ENCODE measurements around the gene WDR48. TPM values are rescaled to one million over a fixed set of nuclear protein-coding genes. Genes with fewer than 3 reads are reported as not detected.
A peak's percentile ranks its signal among the peaks of the same experiment; 100 is the strongest.

Gene WDR48
- total and polyA plus RNA-seq, 9 of the 15 experiments (the other 6 are each of a cell fraction or from before 2014, with no cell fraction given): 26.6 to 70.6 (median 48.0) TPM

DNA sequence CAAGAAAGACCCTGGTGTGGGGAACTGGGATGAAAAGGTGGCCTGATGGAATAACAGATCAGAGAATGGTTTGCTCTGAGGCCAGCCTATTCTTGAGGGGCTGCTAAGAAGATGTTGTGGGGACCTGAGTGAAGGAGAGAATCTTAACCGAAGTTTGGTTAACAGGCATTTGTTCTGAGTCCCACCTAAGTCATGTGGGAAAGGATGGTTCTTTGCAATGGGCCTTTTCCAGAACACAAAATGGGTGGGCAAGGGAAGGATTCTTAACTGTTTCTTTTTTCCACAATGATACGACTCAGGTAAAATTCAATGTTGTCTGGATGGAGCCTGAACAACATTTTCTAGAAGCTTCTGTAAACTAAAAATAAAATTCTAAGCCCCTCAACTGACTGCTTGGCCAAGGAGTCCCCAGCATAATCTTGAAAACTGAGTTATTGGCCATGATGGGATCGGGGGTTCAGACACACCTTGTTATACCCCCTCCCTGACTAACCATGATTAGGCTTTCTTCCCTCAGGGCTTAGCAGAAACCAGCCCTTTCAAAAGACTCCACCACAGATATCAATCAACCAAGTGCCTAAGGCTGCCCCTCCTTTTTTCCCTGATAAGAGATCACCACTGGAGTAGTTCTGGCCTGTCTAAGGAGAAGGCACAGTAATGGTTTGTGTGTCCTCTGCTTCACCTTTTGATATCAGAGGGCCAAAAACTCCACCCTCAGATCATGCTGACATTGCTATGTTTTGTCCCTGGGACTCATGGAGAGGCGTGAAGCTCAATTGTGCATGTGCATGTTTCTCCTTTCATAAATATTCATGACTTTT lies 30.1 kb upstream of the WDR48 start (continued):
- TF ChIP-seq, protein P1, sequence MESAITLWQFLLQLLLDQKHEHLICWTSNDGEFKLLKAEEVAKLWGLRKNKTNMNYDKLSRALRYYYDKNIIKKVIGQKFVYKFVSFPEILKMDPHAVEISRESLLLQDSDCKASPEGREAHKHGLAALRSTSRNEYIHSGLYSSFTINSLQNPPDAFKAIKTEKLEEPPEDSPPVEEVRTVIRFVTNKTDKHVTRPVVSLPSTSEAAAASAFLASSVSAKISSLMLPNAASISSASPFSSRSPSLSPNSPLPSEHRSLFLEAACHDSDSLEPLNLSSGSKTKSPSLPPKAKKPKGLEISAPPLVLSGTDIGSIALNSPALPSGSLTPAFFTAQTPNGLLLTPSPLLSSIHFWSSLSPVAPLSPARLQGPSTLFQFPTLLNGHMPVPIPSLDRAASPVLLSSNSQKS (CRISPR knock-in tag; IDR thresholded peaks at IDR 0.05): no peak
- TF ChIP-seq ZNF197 (CRISPR knock-in tag; IDR thresholded peaks at IDR 0.05; ENCODE audit: low read depth) (no peak), TAF7 (tag; IDR thresholded peaks at IDR 0.05) (no peak), BHLHE40 (IDR thresholded peaks at IDR 0.05; ENCODE audit: low read length) (peak; percentile 57; the same call in 1 of the 2 replicates), HNRNPL (IDR thresholded peaks at IDR 0.05; ENCODE audit: low read depth, low read length) (no peak), MAFK (IDR thresholded peaks at IDR 0.05; ENCODE audit: low read length) (0 out of 2 replicates have a peak, but pooled peaks have one; percentile 11), CBX1 (IDR thresholded peaks at IDR 0.05; ENCODE audit: low read depth) (no peak), NFIX (CRISPR knock-in tag; IDR thresholded peaks at IDR 0.05; ENCODE audit: low read depth) (no peak), MEIS2 (IDR thresholded peaks at IDR 0.05; ENCODE audit: partially characterized antibody) (peak; percentile 93)
- TF ChIP-seq, protein P2, sequence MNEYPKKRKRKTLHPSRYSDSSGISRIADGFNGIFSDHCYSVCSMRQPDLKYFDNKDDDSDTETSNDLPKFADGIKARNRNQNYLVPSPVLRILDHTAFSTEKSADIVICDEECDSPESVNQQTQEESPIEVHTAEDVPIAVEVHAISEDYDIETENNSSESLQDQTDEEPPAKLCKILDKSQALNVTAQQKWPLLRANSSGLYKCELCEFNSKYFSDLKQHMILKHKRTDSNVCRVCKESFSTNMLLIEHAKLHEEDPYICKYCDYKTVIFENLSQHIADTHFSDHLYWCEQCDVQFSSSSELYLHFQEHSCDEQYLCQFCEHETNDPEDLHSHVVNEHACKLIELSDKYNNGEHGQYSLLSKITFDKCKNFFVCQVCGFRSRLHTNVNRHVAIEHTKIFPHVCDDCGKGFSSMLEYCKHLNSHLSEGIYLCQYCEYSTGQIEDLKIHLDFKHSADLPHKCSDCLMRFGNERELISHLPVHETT (CRISPR knock-in tag; conservative IDR thresholded peaks at IDR 0.05 in 1 of 2, IDR thresholded peaks at IDR 0.05 in 1 of 2): peak in 1 of 2 experiments; percentile 62; a peak in 1 of 4 replicates
- TF ChIP-seq, protein P3, sequence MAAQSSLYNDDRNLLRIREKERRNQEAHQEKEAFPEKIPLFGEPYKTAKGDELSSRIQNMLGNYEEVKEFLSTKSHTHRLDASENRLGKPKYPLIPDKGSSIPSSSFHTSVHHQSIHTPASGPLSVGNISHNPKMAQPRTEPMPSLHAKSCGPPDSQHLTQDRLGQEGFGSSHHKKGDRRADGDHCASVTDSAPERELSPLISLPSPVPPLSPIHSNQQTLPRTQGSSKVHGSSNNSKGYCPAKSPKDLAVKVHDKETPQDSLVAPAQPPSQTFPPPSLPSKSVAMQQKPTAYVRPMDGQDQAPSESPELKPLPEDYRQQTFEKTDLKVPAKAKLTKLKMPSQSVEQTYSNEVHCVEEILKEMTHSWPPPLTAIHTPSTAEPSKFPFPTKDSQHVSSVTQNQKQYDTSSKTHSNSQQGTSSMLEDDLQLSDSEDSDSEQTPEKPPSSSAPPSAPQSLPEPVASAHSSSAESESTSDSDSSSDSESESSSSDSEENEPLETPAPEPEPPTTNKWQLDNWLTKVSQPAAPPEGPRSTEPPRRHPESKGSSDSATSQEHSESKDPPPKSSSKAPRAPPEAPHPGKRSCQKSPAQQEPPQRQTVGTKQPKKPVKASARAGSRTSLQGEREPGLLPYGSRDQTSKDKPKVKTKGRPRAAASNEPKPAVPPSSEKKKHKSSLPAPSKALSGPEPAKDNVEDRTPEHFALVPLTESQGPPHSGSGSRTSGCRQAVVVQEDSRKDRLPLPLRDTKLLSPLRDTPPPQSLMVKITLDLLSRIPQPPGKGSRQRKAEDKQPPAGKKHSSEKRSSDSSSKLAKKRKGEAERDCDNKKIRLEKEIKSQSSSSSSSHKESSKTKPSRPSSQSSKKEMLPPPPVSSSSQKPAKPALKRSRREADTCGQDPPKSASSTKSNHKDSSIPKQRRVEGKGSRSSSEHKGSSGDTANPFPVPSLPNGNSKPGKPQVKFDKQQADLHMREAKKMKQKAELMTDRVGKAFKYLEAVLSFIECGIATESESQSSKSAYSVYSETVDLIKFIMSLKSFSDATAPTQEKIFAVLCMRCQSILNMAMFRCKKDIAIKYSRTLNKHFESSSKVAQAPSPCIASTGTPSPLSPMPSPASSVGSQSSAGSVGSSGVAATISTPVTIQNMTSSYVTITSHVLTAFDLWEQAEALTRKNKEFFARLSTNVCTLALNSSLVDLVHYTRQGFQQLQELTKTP (IDR thresholded peaks at IDR 0.05; ENCODE audit: low read depth in 1 of 2, partially characterized antibody in 2 of 2): no peak
- TF ChIP-seq, protein P4, sequence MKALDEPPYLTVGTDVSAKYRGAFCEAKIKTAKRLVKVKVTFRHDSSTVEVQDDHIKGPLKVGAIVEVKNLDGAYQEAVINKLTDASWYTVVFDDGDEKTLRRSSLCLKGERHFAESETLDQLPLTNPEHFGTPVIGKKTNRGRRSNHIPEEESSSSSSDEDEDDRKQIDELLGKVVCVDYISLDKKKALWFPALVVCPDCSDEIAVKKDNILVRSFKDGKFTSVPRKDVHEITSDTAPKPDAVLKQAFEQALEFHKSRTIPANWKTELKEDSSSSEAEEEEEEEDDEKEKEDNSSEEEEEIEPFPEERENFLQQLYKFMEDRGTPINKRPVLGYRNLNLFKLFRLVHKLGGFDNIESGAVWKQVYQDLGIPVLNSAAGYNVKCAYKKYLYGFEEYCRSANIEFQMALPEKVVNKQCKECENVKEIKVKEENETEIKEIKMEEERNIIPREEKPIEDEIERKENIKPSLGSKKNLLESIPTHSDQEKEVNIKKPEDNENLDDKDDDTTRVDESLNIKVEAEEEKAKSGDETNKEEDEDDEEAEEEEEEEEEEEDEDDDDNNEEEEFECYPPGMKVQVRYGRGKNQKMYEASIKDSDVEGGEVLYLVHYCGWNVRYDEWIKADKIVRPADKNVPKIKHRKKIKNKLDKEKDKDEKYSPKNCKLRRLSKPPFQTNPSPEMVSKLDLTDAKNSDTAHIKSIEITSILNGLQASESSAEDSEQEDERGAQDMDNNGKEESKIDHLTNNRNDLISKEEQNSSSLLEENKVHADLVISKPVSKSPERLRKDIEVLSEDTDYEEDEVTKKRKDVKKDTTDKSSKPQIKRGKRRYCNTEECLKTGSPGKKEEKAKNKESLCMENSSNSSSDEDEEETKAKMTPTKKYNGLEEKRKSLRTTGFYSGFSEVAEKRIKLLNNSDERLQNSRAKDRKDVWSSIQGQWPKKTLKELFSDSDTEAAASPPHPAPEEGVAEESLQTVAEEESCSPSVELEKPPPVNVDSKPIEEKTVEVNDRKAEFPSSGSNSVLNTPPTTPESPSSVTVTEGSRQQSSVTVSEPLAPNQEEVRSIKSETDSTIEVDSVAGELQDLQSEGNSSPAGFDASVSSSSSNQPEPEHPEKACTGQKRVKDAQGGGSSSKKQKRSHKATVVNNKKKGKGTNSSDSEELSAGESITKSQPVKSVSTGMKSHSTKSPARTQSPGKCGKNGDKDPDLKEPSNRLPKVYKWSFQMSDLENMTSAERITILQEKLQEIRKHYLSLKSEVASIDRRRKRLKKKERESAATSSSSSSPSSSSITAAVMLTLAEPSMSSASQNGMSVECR (CRISPR knock-in tag; IDR thresholded peaks at IDR 0.05): no peak
